ENCODE data around the gene STAT3. TPM values are rescaled to one million over a fixed set of nuclear protein-coding genes. Genes with fewer than 3 reads are reported as not detected.
"Not testable (repeated sequence)": the region's sequence is repeated elsewhere in the genome, so short reads cannot be mapped to it uniquely, and the experiment has no call there.

Gene STAT3
- total RNA-seq, 4 donors from 2014 or later, result 88.4 to 203 (median 130) TPM

DNA sequence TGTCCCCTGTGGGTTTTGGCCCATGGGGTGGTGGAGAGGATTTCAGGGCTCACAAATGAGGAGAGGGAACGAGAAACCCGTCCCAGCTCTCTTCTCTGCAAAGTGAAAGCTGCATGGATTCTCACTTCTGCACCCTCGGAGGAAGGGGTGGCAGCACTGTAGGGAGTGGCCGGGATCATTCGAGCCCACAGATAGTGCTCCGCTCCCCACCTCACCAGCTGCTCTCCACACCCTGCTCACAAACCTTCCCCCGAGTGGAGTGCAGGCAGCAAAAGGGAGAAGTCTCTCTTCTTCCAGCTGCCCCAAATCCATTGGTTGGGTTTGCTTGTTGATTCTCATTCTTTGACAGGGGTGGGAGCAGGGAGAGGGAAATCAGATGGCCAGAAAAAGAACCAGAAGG, 79.8 kb downstream of the STAT3 start:
- H3K27me3 ChIP-seq, result no peaks in the 10 kb centered on the region
- H3K4me1 ChIP-seq, result peaks cover 16% of the 10 kb centered on the region in 2 donors
- peaks cover 0 to 40% of the 10 kb centered on the region in 2 donors for H3K36me3 ChIP-seq
- no peak overlapping the region for H3K4me3 ChIP-seq
- TF ChIP-seq POLR2A (IDR thresholded peaks at IDR 0.05), result no peak
- TF ChIP-seq, protein P1, sequence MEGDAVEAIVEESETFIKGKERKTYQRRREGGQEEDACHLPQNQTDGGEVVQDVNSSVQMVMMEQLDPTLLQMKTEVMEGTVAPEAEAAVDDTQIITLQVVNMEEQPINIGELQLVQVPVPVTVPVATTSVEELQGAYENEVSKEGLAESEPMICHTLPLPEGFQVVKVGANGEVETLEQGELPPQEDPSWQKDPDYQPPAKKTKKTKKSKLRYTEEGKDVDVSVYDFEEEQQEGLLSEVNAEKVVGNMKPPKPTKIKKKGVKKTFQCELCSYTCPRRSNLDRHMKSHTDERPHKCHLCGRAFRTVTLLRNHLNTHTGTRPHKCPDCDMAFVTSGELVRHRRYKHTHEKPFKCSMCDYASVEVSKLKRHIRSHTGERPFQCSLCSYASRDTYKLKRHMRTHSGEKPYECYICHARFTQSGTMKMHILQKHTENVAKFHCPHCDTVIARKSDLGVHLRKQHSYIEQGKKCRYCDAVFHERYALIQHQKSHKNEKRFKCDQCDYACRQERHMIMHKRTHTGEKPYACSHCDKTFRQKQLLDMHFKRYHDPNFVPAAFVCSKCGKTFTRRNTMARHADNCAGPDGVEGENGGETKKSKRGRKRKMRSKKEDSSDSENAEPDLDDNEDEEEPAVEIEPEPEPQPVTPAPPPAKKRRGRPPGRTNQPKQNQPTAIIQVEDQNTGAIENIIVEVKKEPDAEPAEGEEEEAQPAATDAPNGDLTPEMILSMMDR (IDR thresholded peaks at IDR 0.05 in 4 of 5, conservative IDR thresholded peaks at IDR 0.05 in 1 of 5), result no peak
- no peak overlapping the region for H3K27ac ChIP-seq
- no peaks in the 10 kb centered on the region for H3K9me3 ChIP-seq
- intact Hi-C loops (cut with DNase I; ENCODE audit: low total_unique reads), result no loop called here
- ATAC-seq (no peak), DNase-seq (no peak)
- in situ Hi-C loops (cut with MboI; ENCODE audit: low sequenced_read_pairs in 4 of 4), result no loop called here

- Histone ChIP-seq H3K36me3 (peaks cover 0 to 50% of the 10 kb centered on the region in 2 donors), H3K27ac (no peak overlapping the region), H3K9me3 (no peaks in the 10 kb centered on the region), H3K27me3 (no peaks in the 10 kb centered on the region), H3K4me3 (no peak overlapping the region), H3K4me1 (peaks cover 13 to 16% of the 10 kb centered on the region in 2 donors)
- intact Hi-C loops (cut with DNase I; ENCODE audit: low total_unique reads) (no loop called here), in situ Hi-C loops (cut with MboI; ENCODE audit: low sequenced_read_pairs in 4 of 4) (no loop called here)
- DNase-seq, result no peak
- TF ChIP-seq, protein P1 (IDR thresholded peaks at IDR 0.05 in 4 of 5, conservative IDR thresholded peaks at IDR 0.05 in 1 of 5), result no peak
- TF ChIP-seq POLR2A (IDR thresholded peaks at IDR 0.05), result no peak
- ATAC-seq, result no peak
These were observed 80.8 kb downstream of the STAT3 start for GRCh38 chr17:42307362-42307927.

- Histone ChIP-seq H3K36me3 (peaks cover 0 to 61% of the 10 kb centered on the region in 2 donors), H3K4me1 (peaks cover 4 to 6% of the 10 kb centered on the region in 2 donors), H3K27ac (no peak overlapping the region), H3K4me3 (no peak overlapping the region), H3K27me3 (no peaks in the 10 kb centered on the region), H3K9me3 (no peaks in the 10 kb centered on the region)
- in situ Hi-C loops (cut with MboI; ENCODE audit: low sequenced_read_pairs in 4 of 4), result no loop called here
- no peak for ATAC-seq
- no peak for DNase-seq
- intact Hi-C loops (cut with DNase I; ENCODE audit: low total_unique reads), result no loop called here
- TF ChIP-seq POLR2A (IDR thresholded peaks at IDR 0.05), result no peak
These were observed 81.9 kb downstream of the STAT3 start for GRCh38 chr17:42306385-42306667.

GRCh38 chr17:42305543-42306384, 82.5 kb downstream of the STAT3 start:
- intact Hi-C loops (cut with DNase I; ENCODE audit: low total_unique reads), result no loop called here
- no peak overlapping the region for H3K4me3 ChIP-seq
- DNase-seq (no peak), ATAC-seq (peak; percentile 88)
- in situ Hi-C loops (cut with MboI; ENCODE audit: low sequenced_read_pairs in 4 of 4), result no loop called here
- no peak for TF ChIP-seq POLR2A (IDR thresholded peaks at IDR 0.05)
- TF ChIP-seq, protein P1 (IDR thresholded peaks at IDR 0.05 in 4 of 5, conservative IDR thresholded peaks at IDR 0.05 in 1 of 5), result no peak
- H3K27ac ChIP-seq, result no peak overlapping the region
- peaks cover 0 to under 1% of the 10 kb centered on the region in 2 donors for H3K4me1 ChIP-seq
- no peaks in the 10 kb centered on the region for H3K9me3 ChIP-seq
- H3K27me3 ChIP-seq, result no peaks in the 10 kb centered on the region
- peaks cover 0 to 66% of the 10 kb centered on the region in 2 donors for H3K36me3 ChIP-seq

- H3K27ac ChIP-seq; DNase-seq; H3K27me3 ChIP-seq; in situ Hi-C loops (cut with MboI; ENCODE audit: low sequenced_read_pairs in 4 of 4); H3K9me3 ChIP-seq; intact Hi-C loops (cut with DNase I; ENCODE audit: low total_unique reads); H3K4me3 ChIP-seq; ATAC-seq; H3K4me1 ChIP-seq: not testable (repeated sequence)
- H3K36me3 ChIP-seq, result peaks cover 0 to 63% of the 10 kb centered on the region in 2 donors
These were observed 83.3 kb downstream of the STAT3 start for GRCh38 chr17:42305031-42305330.
